ENCODE data around the gene MYO5C.
A peak's percentile ranks its signal among the peaks of the same experiment; 100 is the strongest.

The MYO5C gene

GRCh38 chr15:52208306-52208946, 87.2 kb downstream of the MYO5C start:
- TF ChIP-seq, protein P1, sequence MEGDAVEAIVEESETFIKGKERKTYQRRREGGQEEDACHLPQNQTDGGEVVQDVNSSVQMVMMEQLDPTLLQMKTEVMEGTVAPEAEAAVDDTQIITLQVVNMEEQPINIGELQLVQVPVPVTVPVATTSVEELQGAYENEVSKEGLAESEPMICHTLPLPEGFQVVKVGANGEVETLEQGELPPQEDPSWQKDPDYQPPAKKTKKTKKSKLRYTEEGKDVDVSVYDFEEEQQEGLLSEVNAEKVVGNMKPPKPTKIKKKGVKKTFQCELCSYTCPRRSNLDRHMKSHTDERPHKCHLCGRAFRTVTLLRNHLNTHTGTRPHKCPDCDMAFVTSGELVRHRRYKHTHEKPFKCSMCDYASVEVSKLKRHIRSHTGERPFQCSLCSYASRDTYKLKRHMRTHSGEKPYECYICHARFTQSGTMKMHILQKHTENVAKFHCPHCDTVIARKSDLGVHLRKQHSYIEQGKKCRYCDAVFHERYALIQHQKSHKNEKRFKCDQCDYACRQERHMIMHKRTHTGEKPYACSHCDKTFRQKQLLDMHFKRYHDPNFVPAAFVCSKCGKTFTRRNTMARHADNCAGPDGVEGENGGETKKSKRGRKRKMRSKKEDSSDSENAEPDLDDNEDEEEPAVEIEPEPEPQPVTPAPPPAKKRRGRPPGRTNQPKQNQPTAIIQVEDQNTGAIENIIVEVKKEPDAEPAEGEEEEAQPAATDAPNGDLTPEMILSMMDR (IDR thresholded peaks at IDR 0.05; ENCODE audit: low read depth, low read length) = peak; percentile 71
- DNase-seq (ENCODE audit: extremely low read depth, low read depth) = peak; percentile 15

GRCh38 chr15:52207191-52207590, 88.4 kb downstream of the MYO5C start:
- no peak for DNase-seq (ENCODE audit: extremely low read depth, low read depth)
- TF ChIP-seq, protein P1 (IDR thresholded peaks at IDR 0.05; ENCODE audit: low read depth, low read length) = no peak

DNA sequence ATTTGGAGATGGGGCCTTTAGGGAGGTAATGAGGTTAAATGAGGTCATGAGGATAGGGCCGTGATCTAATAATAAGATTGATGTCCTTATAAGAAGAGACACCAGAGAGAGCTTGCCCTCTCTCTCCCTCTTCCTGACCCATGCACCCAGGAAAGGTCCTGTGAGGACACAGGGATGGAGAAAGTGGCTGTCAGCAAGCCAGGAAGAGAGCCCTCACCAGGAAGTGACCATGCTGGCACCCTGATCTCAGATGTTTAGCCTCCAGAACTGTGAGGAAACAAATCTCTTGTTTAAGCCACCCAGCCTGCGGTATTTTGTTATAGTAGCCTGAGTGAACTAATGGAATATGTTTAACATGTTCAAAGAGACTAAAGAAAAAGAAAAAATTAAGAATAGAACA, 89.2 kb downstream of the MYO5C start:
- TF ChIP-seq, protein P1 (IDR thresholded peaks at IDR 0.05; ENCODE audit: low read depth, low read length) = no peak
- no peak for DNase-seq (ENCODE audit: extremely low read depth, low read depth)

DNA sequence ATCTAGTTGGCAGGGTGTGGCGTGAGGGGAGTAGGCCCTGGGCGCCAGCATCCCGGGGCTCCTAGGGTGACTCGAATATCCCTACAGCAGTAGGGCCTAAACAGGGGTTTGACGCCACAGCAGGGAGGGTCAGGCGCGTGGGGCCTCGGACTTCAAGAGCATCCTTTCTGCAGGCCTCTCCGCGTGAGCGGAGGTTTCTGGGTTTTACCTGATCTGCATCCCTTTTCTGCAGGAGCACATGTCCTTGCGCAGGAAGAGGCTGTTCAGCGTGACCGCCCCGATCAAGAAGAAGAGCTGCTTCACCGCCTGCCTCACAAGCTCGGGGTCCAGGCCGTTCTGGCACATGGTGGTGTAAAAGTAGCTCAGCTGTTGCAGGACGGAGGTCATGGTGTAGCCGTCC, 90.9 kb downstream of the MYO5C start:
- DNase-seq (ENCODE audit: extremely low read depth, low read depth) = no peak
- TF ChIP-seq, protein P1 (IDR thresholded peaks at IDR 0.05; ENCODE audit: low read depth, low read length) = no peak

GRCh38 chr15:52200831-52201365, 94.7 kb downstream of the MYO5C start:
- no peak for DNase-seq (ENCODE audit: extremely low read depth, low read depth)
- TF ChIP-seq, protein P1 (IDR thresholded peaks at IDR 0.05; ENCODE audit: low read depth, low read length) = no peak

- TF ChIP-seq, protein P1 (IDR thresholded peaks at IDR 0.05; ENCODE audit: low read depth, low read length) = no peak
- no peak for DNase-seq (ENCODE audit: extremely low read depth, low read depth)
Measured at GRCh38 chr15:52199271-52199670, 96.3 kb downstream of the MYO5C start.

- TF ChIP-seq, protein P1 (IDR thresholded peaks at IDR 0.05; ENCODE audit: low read depth, low read length) = no peak
- DNase-seq (ENCODE audit: extremely low read depth, low read depth) = no peak
Measured at GRCh38 chr15:52196891-52197290, 98.7 kb downstream of the MYO5C start.

Data from AG09319 (cell line).